GM06990 (cell line): ENCODE measurements around the gene CCDC70.
A peak's percentile ranks its signal among the peaks of the same experiment; 100 is the strongest.

Source experiments
- DNase-seq: peaks from one replicate; pipeline ENCODE4 v3.0.0-alpha.2; 2011; ENCODE audit not compliant: insufficient read length; ENCODE audit errors: extremely low read depth
- H3K27me3 ChIP-seq: replicated peaks from 2 replicates; pipeline ENCODE4 v1.6.0; 2011; ENCODE audit warnings: low read length; ENCODE audit not compliant: control insufficient read depth, insufficient read depth
- H3K36me3 ChIP-seq: 2 replicates; pipeline ENCODE4 v1.5.1; 2011; ENCODE audit warnings: low read length; ENCODE audit not compliant: control insufficient read depth, insufficient read depth
- H3K4me3 ChIP-seq: replicated peaks from 2 replicates; pipeline ENCODE4 v1.5.1; 2011; ENCODE audit warnings: low read depth, mild to moderate bottlenecking, control low read depth, low read length
- CTCF ChIP-seq: IDR thresholded peaks from 2 replicates; pipeline ENCODE4 v1.5.1; 2011; ENCODE audit warnings: low read length, control low read depth, mild to moderate bottlenecking, inconsistent platforms; ENCODE audit not compliant: insufficient read depth, poor library complexity, severe bottlenecking

The CCDC70 gene

DNA sequence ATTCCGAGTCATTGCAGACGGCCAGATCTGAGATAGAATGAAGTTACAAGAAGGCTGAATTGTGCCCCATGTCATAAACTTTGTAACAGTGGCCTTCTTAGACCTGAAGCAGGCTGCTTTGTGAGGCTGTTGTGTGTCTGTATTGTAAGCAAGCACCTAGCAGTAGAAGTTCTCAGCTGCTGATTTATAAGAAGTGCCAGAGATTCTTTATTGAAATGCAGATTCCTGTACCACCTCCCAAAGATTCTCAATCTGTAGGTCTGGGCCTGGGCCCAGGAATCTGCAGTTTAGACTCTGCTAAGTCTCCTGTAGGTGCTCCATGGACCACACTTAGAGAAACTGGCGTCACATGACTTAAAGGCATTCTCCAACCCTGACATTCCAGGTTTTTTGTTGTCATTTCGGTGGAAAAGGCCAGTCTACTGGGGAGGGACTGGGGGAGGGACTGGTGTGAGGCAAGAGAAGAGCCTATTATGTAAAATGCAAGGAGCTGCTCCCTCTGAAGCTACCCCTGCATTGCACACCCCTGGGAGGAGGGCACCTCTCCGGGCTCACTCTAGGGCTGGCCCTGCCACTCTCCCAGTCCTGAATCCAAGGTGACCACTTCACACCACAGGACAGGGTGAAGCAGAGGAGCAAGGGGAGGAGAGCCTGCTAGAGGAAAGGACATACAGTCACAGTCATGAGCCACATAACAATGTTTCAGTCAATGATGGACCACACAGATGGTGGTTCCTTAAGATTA lies 16.0 kb upstream of the CCDC70 start:
- no peak overlapping the region for H3K4me3 ChIP-seq
- H3K36me3 ChIP-seq: no peaks in the 10 kb centered on the region
- TF ChIP-seq CTCF: no peak
- no peaks in the 10 kb centered on the region; the same call in 1 of the 2 replicates for H3K27me3 ChIP-seq
- DNase-seq: no peak

GRCh38 chr13:51846756-51847155 lies 15.0 kb upstream of the CCDC70 start:
- Histone ChIP-seq H3K36me3 (no peaks in the 10 kb centered on the region), H3K27me3 (no peaks in the 10 kb centered on the region; the same call in 1 of the 2 replicates), H3K4me3 (no peak overlapping the region)
- no peak for TF ChIP-seq CTCF
- no peak for DNase-seq

GRCh38 chr13:51848674-51849073 lies 13.1 kb upstream of the CCDC70 start:
- DNase-seq: no peak
- TF ChIP-seq CTCF: no peak
- Histone ChIP-seq H3K4me3 (no peak overlapping the region), H3K27me3 (no peaks in the 10 kb centered on the region; the same call in 1 of the 2 replicates), H3K36me3 (no peaks in the 10 kb centered on the region)

- Histone ChIP-seq H3K27me3 (no peaks in the 10 kb centered on the region), H3K4me3 (no peak overlapping the region), H3K36me3 (no peaks in the 10 kb centered on the region)
- DNase-seq: peak; percentile 22
- peak; percentile 78 for TF ChIP-seq CTCF
Measured at GRCh38 chr13:51849145-51850101, 12.3 kb upstream of the CCDC70 start.

DNA sequence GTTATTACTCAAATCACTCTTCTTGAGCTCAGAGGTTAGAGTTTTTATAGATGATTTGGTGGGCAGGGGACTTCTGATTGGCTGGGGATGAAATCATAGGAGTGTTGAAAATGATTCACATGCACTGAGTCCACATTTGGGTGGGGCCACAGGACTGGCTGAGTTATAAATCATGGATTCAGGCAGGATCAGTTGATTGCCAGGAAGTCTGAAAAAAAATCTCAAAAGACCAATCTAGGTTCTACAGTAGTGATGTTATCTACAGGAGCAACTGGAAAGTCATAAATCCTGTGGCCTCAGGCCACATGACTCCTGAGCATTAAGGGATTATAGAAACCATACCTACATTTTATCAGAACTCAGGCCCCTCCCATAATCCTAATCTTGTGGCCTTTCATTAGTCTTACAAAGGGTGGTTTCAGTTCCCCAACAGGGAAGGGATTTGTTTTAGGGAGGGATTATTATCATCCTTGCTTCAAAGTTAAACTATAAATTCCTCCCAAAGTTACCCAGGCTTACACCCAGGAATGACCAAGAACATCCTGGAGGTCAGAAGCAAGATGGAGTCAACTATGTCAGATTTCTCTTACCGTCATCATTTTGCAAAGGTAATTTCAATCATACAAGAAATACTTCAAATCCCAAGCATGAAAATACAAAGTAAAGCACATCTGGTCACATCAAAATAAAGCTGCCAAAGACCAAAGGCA lies 5.6 kb upstream of the CCDC70 start:
- Histone ChIP-seq H3K36me3 (no peaks in the 10 kb centered on the region), H3K4me3 (no peak overlapping the region), H3K27me3 (no peaks in the 10 kb centered on the region)
- no peak for TF ChIP-seq CTCF
- DNase-seq: no peak
